Naive thymus-derived CD4-positive, alpha-beta T cell (primary cell): ENCODE data around the gene HNMT. TPM values are rescaled to one million over a fixed set of nuclear protein-coding genes. Genes with fewer than 3 reads are reported as not detected.

Experiments used
- ATAC-seq: fragments of 150-1000 bp; cut with Tn5 transposase; 2 replicates; pipeline ENCODE4 v1.10.0; 2021; ENCODE audit warnings: mild to moderate bottlenecking, moderate library complexity
- CTCF ChIA-PET: fragments of 350-600 bp; sonication (Branson Sonifier 250); formaldehyde crosslinking; loops from one replicate; lab custom pipeline; 2021; ENCODE audit warnings: antibody characterized with exemption; lab: Charles Lee
- POLR2A ChIA-PET: fragments of 350-600 bp; sonication (Branson Sonifier 250); formaldehyde crosslinking; loops from one replicate; lab custom pipeline; 2021; ENCODE audit warnings: antibody characterized with exemption, inconsistent platforms; lab: Charles Lee
- DNase-seq, 9 donors: peaks; one replicate each; pipeline versions ENCODE4 v3.0.0 to v3.0.0-alpha.2; 2020 to 2022; ENCODE audit warnings: mixed read lengths in 1 of 9
- H3K27ac ChIP-seq: one replicate; pipeline ENCODE4 v1.7.0; 2013; ENCODE audit warnings: mild to moderate bottlenecking, low read depth, low read length, moderate library complexity
- H3K27me3 ChIP-seq, 2 donors: one replicate each; pipeline ENCODE4 v1.7.0; 2013; ENCODE audit warnings: low read length in 2 of 2, mild to moderate bottlenecking in 2 of 2, moderate library complexity in 2 of 2; ENCODE audit not compliant: control insufficient read depth in 2 of 2, insufficient read depth in 2 of 2
- H3K36me3 ChIP-seq, 3 experiments: 1 replicate in 2 of 3; 2 replicates in 1 of 3; pipeline ENCODE4 v1.7.0; 2013; ENCODE audit warnings: low read length in 3 of 3, mild to moderate bottlenecking in 3 of 3, moderate library complexity in 1 of 3; ENCODE audit not compliant: insufficient read depth in 3 of 3, control insufficient read depth in 2 of 3
- H3K4me1 ChIP-seq, 2 donors: one replicate each; pipeline ENCODE4 v1.7.0; 2013; ENCODE audit warnings: low read length in 2 of 2, mild to moderate bottlenecking in 2 of 2, moderate library complexity in 1 of 2; ENCODE audit not compliant: control insufficient read depth in 2 of 2, insufficient read depth in 2 of 2
- H3K4me3 ChIP-seq: 2 replicates; pipeline ENCODE4 v1.7.0; 2013; ENCODE audit warnings: mild to moderate bottlenecking, low read length
- H3K9me3 ChIP-seq, 3 experiments: 1 replicate in 2 of 3; 2 replicates in 1 of 3; pipeline ENCODE4 v1.7.0; 2013; ENCODE audit warnings: low read length in 3 of 3; ENCODE audit not compliant: control insufficient read depth in 2 of 3
- H3K27ac Mint-ChIP-seq, 9 donors: one replicate each; pipeline ENCODE4 v1.8.0; 2020 to 2022; ENCODE audit warnings: mixed read lengths in 9 of 9, mild to moderate bottlenecking in 8 of 9, moderate library complexity in 5 of 9, inconsistent platforms in 2 of 9
- H3K27me3 Mint-ChIP-seq, 5 donors: one replicate each; pipeline ENCODE4 v1.8.0; 2021 to 2022; ENCODE audit warnings: mixed read lengths in 5 of 5, mild to moderate bottlenecking in 1 of 5
- H3K36me3 Mint-ChIP-seq, 5 donors: one replicate each; pipeline ENCODE4 v1.8.0; 2020 to 2022; ENCODE audit warnings: mixed read lengths in 5 of 5, mild to moderate bottlenecking in 3 of 5, inconsistent platforms in 1 of 5
- H3K4me1 Mint-ChIP-seq, 7 donors: one replicate each; pipeline ENCODE4 v1.8.0; 2020 to 2022; ENCODE audit warnings: mixed read lengths in 7 of 7, mild to moderate bottlenecking in 3 of 7, inconsistent platforms in 1 of 7
- H3K4me3 Mint-ChIP-seq, 10 donors: one replicate each; pipeline ENCODE4 v1.8.0; 2020 to 2022; ENCODE audit warnings: mild to moderate bottlenecking in 10 of 10, mixed read lengths in 10 of 10, moderate library complexity in 6 of 10, inconsistent platforms in 2 of 10
- H3K9me3 Mint-ChIP-seq, 11 donors: one replicate each; pipeline ENCODE4 v1.8.0; 2020 to 2022; ENCODE audit warnings: mixed read lengths in 11 of 11, mild to moderate bottlenecking in 4 of 11, inconsistent platforms in 1 of 11, moderate library complexity in 1 of 11
- intact Hi-C, 2 donors: fragments of 100-400 bp; cut with micrococcal nuclease; formaldehyde crosslinking; loops; one replicate each; pipeline ENCODE4 v1.15.1; 2023
- polyA plus RNA-seq, 2 donors: library from polyadenylated mRNA; unstranded; fragments of 300-500 nt; fragmentation: Illumina TruSeq; gene quantifications; one replicate each; pipeline ENCODE4 v1.2.3, GENCODE V29; 2021
- total RNA-seq, 6 experiments: library from RNA in 5 of 6; stranded (reverse) in 5 of 6; gene quantifications; 1 replicate in 5 of 6; 2 replicates in 1 of 6; pipeline ENCODE4 v1.2.3 and lab custom pipeline; 2021 to 2026

Gene HNMT
- total and polyA plus RNA-seq, 7 experiments from 2014 or later, result 1.1 to 7.5 (median 1.7) TPM; not detected in 3

DNA sequence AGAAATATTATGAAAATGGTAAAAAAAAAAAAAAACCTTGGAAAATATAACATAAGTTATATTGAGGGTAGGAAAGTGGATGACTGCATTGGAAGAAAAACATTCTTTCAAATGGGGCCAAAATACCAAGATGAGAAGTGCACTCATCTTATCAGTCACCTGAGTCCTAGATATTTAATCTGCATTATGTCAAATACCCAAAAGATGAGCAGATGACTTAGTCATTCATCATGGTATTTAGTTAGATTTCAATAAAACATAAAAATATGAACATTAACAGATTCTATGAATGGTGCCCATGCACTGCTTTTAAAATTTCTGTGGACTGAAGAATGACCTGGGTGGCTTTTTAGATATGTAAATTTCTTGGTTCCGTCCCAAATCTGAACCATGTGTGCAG lies 56.9 kb downstream of the HNMT start:
- Histone ChIP-seq H3K4me3 (no peak overlapping the region), H3K4me1 (no peaks in the 10 kb centered on the region), H3K27me3 (no peaks in the 10 kb centered on the region), H3K27ac (no peak overlapping the region), H3K9me3 (no peaks in the 10 kb centered on the region), H3K36me3 (no peaks in the 10 kb centered on the region)
- H3K9me3 Mint-ChIP-seq, result peaks cover 0 to 3% (median 0%) of the 10 kb centered on the region in 11 donors
- intact Hi-C loops, result no loop called here
- peaks cover 0 to 6% (median 0%) of the 10 kb centered on the region in 5 donors for H3K27me3 Mint-ChIP-seq
- H3K36me3 Mint-ChIP-seq, result no peaks in the 10 kb centered on the region
- CTCF ChIA-PET, result no interaction called here
- H3K4me1 Mint-ChIP-seq, result no peaks in the 10 kb centered on the region
- DNase-seq, result no peak
- H3K4me3 Mint-ChIP-seq, result no peak overlapping the region
- POLR2A ChIA-PET, result no interaction called here
- no peak overlapping the region for H3K27ac Mint-ChIP-seq
- ATAC-seq, result no peak

- H3K4me1 ChIP-seq, result no peaks in the 10 kb centered on the region
- DNase-seq (no peak), ATAC-seq (no peak)
- H3K27ac ChIP-seq, result no peak overlapping the region
- Mint-ChIP-seq H3K4me1 (no peaks in the 10 kb centered on the region), H3K27ac (no peak overlapping the region), H3K36me3 (no peaks in the 10 kb centered on the region), H3K4me3 (no peak overlapping the region), H3K9me3 (peaks cover 0 to 3% (median 0%) of the 10 kb centered on the region in 11 donors), H3K27me3 (peaks cover 0 to 6% (median 0%) of the 10 kb centered on the region in 5 donors)
- no peaks in the 10 kb centered on the region for H3K36me3 ChIP-seq
- H3K9me3 ChIP-seq, result no peaks in the 10 kb centered on the region
- no peaks in the 10 kb centered on the region for H3K27me3 ChIP-seq
- CTCF ChIA-PET, result no interaction called here
- H3K4me3 ChIP-seq, result no peak overlapping the region
- POLR2A ChIA-PET, result no interaction called here
- intact Hi-C loops, result no loop called here
These were observed 59.0 kb downstream of the HNMT start for GRCh38 chr2:138023298-138023697.

DNA sequence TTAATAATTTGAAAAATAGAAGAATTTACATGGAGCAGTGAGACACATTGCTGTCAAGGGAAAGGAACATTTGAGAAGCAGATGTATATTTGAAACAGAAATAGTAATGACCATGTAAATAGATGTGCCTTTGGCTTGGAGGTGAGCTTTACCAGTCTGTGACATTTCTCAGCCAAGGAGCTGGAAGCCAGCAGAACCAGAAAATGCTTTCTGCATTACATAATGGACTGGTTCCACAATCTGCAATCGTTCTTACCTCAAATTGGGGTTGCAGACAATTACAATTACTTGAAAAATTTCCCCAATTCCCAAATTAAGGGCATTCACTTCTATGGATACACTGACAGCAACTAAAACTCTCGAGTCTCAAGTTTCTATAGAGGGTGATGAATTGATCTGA lies 59.7 kb downstream of the HNMT start:
- ChIA-PET CTCF (no interaction called here), POLR2A (no interaction called here)
- H3K27ac ChIP-seq, result no peak overlapping the region
- H3K27me3 ChIP-seq, result no peaks in the 10 kb centered on the region
- no peaks in the 10 kb centered on the region for H3K4me1 ChIP-seq
- no peak overlapping the region for H3K4me3 ChIP-seq
- Mint-ChIP-seq H3K4me3 (no peak overlapping the region), H3K27me3 (peaks cover 0 to 6% (median 0%) of the 10 kb centered on the region in 5 donors), H3K9me3 (peaks cover 0 to 3% (median 0%) of the 10 kb centered on the region in 11 donors), H3K27ac (no peak overlapping the region), H3K36me3 (no peaks in the 10 kb centered on the region), H3K4me1 (no peaks in the 10 kb centered on the region)
- H3K9me3 ChIP-seq, result no peaks in the 10 kb centered on the region
- intact Hi-C loops, result no loop called here
- no peak for DNase-seq
- ATAC-seq, result no peak
- H3K36me3 ChIP-seq, result no peaks in the 10 kb centered on the region

DNA sequence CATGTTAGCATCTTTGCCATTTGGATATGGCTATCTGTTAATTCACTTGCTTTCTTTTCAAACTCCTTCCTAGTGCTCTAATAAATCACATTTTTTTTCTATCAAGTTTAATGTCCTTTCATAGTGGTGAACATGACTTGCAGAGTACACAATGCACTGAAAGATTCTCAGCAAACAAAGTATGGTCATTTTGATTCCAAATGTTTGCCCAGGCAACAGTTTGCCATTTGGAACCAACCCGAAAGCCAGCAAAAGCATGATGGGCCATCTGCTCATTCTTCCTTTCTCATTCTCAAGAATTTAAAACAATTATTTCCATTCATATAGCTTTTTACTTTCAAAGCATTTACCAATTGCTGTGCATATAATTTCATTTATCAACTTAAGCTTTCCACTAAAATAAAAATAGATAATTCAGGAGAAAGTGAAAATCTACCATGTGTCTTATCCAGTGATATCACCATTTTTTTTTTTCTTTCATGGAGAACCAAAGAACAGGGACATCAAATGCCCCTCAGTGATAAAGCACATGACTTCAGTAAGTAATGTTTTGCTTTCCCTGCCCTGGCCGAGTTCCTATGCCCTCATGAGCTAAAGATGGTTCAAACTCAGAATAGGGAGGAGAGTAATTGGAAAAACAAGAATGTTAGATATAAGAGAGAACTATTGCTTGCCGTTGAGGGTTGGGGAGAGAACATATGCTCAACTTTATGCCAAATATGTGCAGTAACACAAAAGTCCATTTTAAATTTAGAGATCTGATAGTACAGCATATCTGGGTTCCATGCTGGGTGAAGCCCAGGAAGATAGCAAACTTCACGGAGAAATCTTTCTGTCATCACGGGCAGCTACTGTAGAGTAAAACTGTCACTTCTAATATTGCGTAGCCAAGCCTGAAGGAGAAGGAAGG lies 62.1 kb downstream of the HNMT start:
- POLR2A ChIA-PET, result no interaction called here
- H3K27ac Mint-ChIP-seq, result no peak overlapping the region

GRCh38 chr2:138028538-138028937 lies 64.3 kb downstream of the HNMT start:
- Mint-ChIP-seq H3K9me3 (peaks cover 0 to 3% (median 0%) of the 10 kb centered on the region in 11 donors), H3K36me3 (no peaks in the 10 kb centered on the region), H3K27me3 (peaks cover 0 to 4% (median 0%) of the 10 kb centered on the region in 5 donors), H3K27ac (no peak overlapping the region), H3K4me3 (no peak overlapping the region), H3K4me1 (no peaks in the 10 kb centered on the region)
- Histone ChIP-seq H3K27ac (no peak overlapping the region), H3K27me3 (no peaks in the 10 kb centered on the region), H3K4me3 (no peak overlapping the region), H3K9me3 (no peaks in the 10 kb centered on the region), H3K4me1 (no peaks in the 10 kb centered on the region), H3K36me3 (no peaks in the 10 kb centered on the region)
- DNase-seq (no peak), ATAC-seq (peak; percentile 89)
- POLR2A ChIA-PET, result no interaction called here
- CTCF ChIA-PET, result no interaction called here
- intact Hi-C loops, result no loop called here

More for the DNA sequence above, 62.1 kb downstream of the HNMT start:
- no peaks in the 10 kb centered on the region for H3K36me3 Mint-ChIP-seq
- H3K9me3 Mint-ChIP-seq, result peaks cover 0 to 3% (median 0%) of the 10 kb centered on the region in 11 donors
- H3K27me3 ChIP-seq, result no peaks in the 10 kb centered on the region
- ATAC-seq, result no peak
- DNase-seq, result no peak
- no peak overlapping the region for H3K4me3 Mint-ChIP-seq
- no peaks in the 10 kb centered on the region for H3K4me1 ChIP-seq
- intact Hi-C loops, result no loop called here
- H3K4me1 Mint-ChIP-seq, result no peaks in the 10 kb centered on the region
- no peaks in the 10 kb centered on the region for H3K36me3 ChIP-seq
- no peak overlapping the region for H3K27ac ChIP-seq
- CTCF ChIA-PET, result interaction anchor here (0.6 to 0.7 kb wide), 2 partner anchors 112 to 842 kb away, joined by 3 to 4 read pairs; no protein-coding TSS in a partner anchor
- H3K9me3 ChIP-seq, result no peaks in the 10 kb centered on the region
- H3K4me3 ChIP-seq, result no peak overlapping the region
- H3K27me3 Mint-ChIP-seq, result no peaks in the 10 kb centered on the region

DNA sequence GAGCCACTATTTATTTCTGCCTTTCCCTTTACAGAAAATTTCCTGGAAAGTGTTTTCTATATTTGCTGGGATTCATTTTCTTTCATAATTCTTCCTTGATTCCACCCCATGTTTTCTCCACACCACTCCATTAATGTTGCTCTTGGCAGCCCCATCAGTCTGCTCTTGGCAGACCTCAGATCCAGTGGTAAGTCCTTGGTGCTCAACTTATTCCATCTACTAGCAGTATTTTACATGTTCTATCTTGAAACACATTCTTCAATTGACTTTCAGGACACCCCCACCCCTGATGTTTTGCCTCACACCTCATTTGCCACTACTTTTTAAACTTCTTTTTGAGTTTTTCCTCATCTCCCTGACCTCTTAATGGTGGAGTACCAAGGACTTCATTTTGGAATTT lies 65.0 kb downstream of the HNMT start:
- peaks cover 0 to 2% (median 0%) of the 10 kb centered on the region in 11 donors for H3K9me3 Mint-ChIP-seq
- CTCF ChIA-PET, result no interaction called here
- H3K27ac Mint-ChIP-seq, result no peak overlapping the region
- no peaks in the 10 kb centered on the region for H3K27me3 ChIP-seq
- H3K4me3 Mint-ChIP-seq, result no peak overlapping the region
- DNase-seq (no peak), ATAC-seq (no peak)
- POLR2A ChIA-PET, result no interaction called here
- no peaks in the 10 kb centered on the region for H3K9me3 ChIP-seq
- no peak overlapping the region for H3K4me3 ChIP-seq
- H3K4me1 ChIP-seq, result no peaks in the 10 kb centered on the region
- intact Hi-C loops, result no loop called here
- H3K27ac ChIP-seq, result no peak overlapping the region
- no peaks in the 10 kb centered on the region for H3K36me3 ChIP-seq
- H3K36me3 Mint-ChIP-seq, result no peaks in the 10 kb centered on the region
- no peaks in the 10 kb centered on the region for H3K4me1 Mint-ChIP-seq
- H3K27me3 Mint-ChIP-seq, result peaks cover 0 to 7% (median 0%) of the 10 kb centered on the region in 5 donors

DNA sequence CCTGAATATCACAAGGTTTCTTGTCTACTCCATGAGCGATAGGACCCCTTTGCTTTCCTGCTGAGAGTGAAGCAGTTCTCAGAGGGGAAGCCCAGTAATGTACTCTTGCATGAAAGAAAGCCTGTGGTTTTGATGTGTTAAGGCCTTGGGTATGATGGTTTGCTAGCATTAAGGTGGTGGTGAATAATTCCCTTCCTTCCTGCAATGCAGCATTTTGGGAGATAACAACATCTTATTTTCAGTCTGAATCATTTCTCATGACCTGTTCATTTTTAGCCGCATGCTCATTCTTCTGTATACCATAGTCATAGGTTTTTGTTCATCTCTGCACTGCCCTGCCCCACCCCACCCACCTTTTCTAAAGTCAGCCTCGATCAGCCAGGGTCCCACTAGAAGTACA lies 66.2 kb downstream of the HNMT start:
- peaks cover 0 to 7% (median 0%) of the 10 kb centered on the region in 5 donors for H3K27me3 Mint-ChIP-seq
- intact Hi-C loops, result no loop called here
- Histone ChIP-seq H3K36me3 (no peaks in the 10 kb centered on the region), H3K27me3 (no peaks in the 10 kb centered on the region), H3K9me3 (no peaks in the 10 kb centered on the region), H3K4me3 (no peak overlapping the region), H3K4me1 (no peaks in the 10 kb centered on the region), H3K27ac (no peak overlapping the region)
- DNase-seq (no peak), ATAC-seq (no peak)
- H3K4me1 Mint-ChIP-seq, result no peaks in the 10 kb centered on the region
- no peak overlapping the region for H3K27ac Mint-ChIP-seq
- H3K4me3 Mint-ChIP-seq, result no peak overlapping the region
- peaks cover 0 to 2% (median 0%) of the 10 kb centered on the region in 11 donors for H3K9me3 Mint-ChIP-seq
- CTCF ChIA-PET, result no interaction called here
- POLR2A ChIA-PET, result no interaction called here
- no peaks in the 10 kb centered on the region for H3K36me3 Mint-ChIP-seq
